Measurements from ENCODE around the gene GNLY. TPM values are rescaled to one million over a fixed set of nuclear protein-coding genes. Genes with fewer than 3 reads are reported as not detected.

Gene GNLY
- total RNA-seq, 1 donor: 181 TPM

DNA sequence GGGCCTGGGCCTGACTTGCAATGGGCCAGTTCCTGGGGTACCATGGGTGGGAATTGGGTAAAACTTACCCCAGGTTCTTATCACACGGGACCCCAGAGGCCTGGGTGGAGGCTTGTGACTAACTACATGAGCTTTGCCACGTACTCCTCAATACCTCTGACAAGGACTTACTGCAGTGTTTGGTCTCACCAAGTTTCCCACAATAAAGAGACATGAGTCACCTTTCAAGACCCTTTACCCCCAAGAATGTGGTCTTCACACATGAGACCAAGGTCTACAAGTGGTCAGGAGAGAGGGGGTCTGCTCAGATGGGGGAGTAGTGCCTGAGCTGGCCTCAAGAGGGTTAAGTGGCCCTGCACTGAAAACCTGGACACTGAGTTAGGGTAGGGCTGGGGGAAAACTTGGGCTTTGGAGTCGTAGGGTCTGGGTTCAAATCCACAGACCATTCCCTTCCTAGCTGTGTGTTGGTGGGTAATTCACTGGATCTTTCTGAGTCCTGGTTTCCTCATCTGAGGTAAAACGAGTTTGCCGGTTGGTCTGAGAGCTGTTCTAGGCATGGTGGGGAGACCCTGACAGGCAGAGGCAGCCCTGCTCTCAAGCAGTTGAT, 2.0 kb upstream of the GNLY start:
- H3K27me3 ChIP-seq (ENCODE audit: insufficient read depth, low read length): no peaks in the 10 kb centered on the region
- H3K9me3 ChIP-seq (ENCODE audit: low read depth, low read length): no peaks in the 10 kb centered on the region
- peaks cover 20% of the 10 kb centered on the region for H3K4me1 ChIP-seq (ENCODE audit: insufficient read depth, low read length)
- H3K4me3 ChIP-seq (ENCODE audit: low read length): no peak overlapping the region

DNA sequence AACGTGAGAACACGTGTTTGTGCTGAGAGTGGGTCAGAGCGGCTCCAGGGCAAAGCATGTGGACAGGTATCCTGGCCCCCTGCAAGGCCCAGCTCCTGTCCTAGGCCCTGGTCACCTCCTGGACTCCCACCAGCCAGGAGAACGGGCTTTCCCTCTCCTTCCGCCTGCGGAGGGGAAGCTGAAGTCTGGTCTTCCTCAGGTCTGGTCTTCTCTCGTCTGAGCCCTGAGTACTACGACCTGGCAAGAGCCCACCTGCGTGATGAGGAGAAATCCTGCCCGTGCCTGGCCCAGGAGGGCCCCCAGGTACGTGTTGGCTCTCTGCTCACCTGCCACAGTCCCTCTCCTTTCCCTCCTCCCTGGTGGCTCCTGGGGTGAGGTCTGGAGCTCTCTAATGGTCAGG, 963 bp downstream of the GNLY start:
- Histone ChIP-seq H3K4me3 (ENCODE audit: low read length) (peak overlapping the region; percentile 41), H3K9me3 (ENCODE audit: low read depth, low read length) (no peaks in the 10 kb centered on the region), H3K27me3 (ENCODE audit: insufficient read depth, low read length) (no peaks in the 10 kb centered on the region), H3K4me1 (ENCODE audit: insufficient read depth, low read length) (peaks cover 40% of the 10 kb centered on the region)

DNA sequence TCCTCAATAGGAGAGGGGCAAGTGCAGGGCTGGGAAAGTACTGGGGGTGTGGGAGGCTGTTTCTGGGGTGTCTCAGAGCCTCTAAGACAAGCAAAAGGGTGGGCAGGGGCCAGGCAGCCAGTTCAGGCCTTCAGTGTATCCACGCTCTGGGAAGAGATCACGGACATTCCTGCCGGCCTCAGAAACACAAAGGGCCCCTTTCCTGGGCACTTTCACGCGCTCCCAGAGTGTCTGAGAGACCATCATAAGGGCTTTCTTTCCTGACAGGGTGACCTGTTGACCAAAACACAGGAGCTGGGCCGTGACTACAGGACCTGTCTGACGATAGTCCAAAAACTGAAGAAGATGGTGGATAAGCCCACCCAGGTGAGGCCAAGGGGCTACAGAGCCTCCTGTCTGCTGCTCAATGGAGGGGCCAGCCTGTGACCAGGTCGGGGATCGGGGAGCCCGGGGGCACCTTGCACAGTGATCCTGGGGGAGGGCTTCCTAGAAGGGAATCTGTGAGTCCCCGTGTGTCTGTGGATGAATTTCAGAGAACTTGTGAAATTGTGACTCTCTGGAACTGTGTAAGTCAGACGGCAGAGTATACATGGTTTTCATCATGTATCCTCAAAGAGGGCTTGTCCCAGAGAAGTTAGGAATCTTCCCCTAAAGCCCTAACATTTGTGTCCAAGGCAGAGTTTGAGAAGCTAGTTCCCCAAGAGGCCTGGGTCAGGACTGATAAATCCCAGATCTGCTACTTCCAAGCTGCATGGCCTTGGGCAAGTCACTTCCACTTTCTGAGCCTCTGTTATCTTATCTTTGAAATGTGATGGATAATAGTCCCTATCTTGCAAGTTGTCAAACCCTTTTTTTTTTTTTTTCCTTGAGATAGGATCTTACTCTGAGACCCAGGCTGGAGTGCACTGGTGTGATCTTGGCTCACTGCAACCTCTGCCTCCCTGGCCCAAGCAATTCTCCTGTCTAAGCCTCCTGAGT, 1.8 kb downstream of the GNLY start:
- no peaks in the 10 kb centered on the region for H3K9me3 ChIP-seq (ENCODE audit: low read depth, low read length)
- H3K27me3 ChIP-seq (ENCODE audit: insufficient read depth, low read length): no peaks in the 10 kb centered on the region
- H3K4me1 ChIP-seq (ENCODE audit: insufficient read depth, low read length): peaks cover 40% of the 10 kb centered on the region
- peak overlapping the region; percentile 41 for H3K4me3 ChIP-seq (ENCODE audit: low read length)

DNA sequence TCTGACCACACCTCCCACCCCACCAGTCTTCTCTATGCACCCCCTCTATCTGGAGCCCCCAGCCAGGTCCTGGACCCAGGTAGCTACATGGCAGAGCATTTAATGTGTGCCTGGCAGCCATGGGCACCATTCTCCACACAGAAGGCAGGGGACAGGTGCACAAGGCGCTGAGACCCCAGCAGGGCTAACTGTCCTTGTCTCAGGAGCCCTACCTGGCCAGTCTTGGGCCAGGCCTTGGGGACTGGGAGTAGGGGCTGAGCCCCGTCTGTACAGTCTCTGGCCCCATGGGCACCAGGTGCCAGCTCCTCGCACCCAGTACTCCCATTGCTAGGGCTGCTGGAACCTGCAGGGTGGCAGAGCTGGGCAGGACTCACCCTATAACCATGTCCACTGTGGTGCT, 2.9 kb downstream of the GNLY start:
- no peaks in the 10 kb centered on the region for H3K27me3 ChIP-seq (ENCODE audit: insufficient read depth, low read length)
- no peaks in the 10 kb centered on the region for H3K9me3 ChIP-seq (ENCODE audit: low read depth, low read length)
- H3K4me1 ChIP-seq (ENCODE audit: insufficient read depth, low read length): peaks cover 51% of the 10 kb centered on the region
- peak overlapping the region; percentile 41 for H3K4me3 ChIP-seq (ENCODE audit: low read length)

DNA sequence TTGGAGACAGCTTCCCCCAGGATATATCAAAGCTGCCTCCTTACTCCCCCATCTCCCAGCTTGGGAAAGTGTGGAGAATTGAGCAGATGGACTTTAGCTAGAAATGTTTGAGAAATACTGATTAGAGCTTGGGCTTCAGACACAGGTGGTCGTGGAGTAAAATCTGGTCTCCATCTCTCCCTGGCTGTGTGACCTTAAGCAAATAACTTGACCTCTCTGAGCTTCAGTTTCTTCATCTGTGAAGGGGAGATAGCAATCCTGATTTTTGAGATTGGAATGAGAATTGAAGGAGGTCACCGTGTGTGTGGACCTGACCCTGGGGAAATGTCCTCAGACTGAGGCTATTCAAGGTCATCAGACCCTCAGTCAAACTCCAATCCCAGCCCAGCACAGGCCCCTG, 3.6 kb downstream of the GNLY start:
- no peaks in the 10 kb centered on the region for H3K9me3 ChIP-seq (ENCODE audit: low read depth, low read length)
- H3K27me3 ChIP-seq (ENCODE audit: insufficient read depth, low read length): no peaks in the 10 kb centered on the region
- peaks cover 57% of the 10 kb centered on the region for H3K4me1 ChIP-seq (ENCODE audit: insufficient read depth, low read length)
- H3K4me3 ChIP-seq (ENCODE audit: low read length): peak overlapping the region; percentile 41

DNA sequence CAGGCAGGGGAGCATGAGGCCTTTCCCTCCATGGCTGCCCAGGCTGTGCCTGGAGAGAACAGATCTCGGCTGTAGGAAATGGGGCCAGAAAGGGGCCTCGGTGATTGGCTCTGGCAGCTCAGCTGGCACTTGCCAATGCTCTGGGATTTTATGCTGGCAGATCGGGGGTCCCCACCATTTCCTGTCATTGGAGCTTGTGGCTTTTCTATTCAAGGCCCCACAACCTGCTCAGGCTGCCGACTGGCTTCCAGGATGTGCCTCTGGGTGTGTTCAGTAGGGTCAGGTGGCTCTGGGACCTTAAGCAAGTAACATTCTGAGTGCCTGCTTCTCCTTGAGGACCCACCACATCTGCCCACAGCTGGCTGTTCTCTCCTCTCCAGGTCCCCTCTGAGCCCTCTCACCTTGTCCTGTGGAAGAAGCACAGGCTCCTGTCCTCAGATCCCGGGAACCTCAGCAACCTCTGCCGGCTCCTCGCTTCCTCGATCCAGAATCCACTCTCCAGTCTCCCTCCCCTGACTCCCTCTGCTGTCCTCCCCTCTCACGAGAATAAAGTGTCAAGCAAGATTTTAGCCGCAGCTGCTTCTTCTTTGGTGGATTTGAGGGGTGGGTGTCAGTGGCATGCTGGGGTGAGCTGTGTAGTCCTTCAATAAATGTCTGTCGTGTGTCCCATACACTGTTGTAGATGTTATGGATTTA, 4.2 kb downstream of the GNLY start:
- H3K4me1 ChIP-seq (ENCODE audit: insufficient read depth, low read length): peaks cover 58% of the 10 kb centered on the region
- no peaks in the 10 kb centered on the region for H3K9me3 ChIP-seq (ENCODE audit: low read depth, low read length)
- peak overlapping the region; percentile 3 for H3K4me3 ChIP-seq (ENCODE audit: low read length)
- no peaks in the 10 kb centered on the region for H3K27me3 ChIP-seq (ENCODE audit: insufficient read depth, low read length)

DNA sequence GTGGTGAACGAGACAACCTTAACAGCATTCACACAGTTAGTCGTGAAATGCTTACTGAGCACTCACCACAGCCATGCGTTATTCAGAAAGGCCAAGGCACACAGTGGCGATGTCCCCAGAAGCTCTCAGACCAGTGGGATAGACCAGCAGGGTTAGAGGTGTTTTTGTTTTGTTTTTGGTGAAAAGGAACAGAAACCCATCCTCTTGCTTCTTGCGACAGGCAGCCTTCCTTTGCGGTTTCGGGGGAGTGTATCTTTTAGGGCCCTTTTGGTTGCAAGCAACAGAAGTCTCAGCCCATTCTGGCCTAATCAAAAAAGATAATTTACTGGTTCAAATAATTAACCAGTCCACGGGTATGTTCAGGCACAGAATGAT, 4.7 kb downstream of the GNLY start:
- Histone ChIP-seq H3K4me1 (ENCODE audit: insufficient read depth, low read length) (peaks cover 57% of the 10 kb centered on the region), H3K27me3 (ENCODE audit: insufficient read depth, low read length) (no peaks in the 10 kb centered on the region), H3K4me3 (ENCODE audit: low read length) (no peak overlapping the region), H3K9me3 (ENCODE audit: low read depth, low read length) (no peaks in the 10 kb centered on the region)

DNA sequence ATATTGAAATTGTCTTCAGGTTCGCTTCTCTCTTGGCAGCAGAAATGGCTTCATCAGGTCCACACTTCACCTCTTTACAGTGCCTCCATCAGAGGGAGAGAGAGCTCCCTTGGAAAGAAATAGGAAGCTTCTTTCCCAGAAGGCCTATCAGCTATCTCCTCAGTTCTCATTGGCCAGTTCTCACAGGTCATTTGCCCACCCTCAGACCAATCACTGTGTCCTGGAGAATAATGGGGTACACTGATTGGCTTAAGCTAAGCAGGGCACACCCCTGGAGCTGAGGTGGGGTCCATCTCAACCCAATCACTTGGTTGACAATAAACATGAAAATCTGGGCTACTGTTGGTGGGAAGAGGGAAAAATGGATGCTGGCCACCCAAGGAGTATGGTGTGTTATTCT, 5.2 kb downstream of the GNLY start:
- no peaks in the 10 kb centered on the region for H3K27me3 ChIP-seq (ENCODE audit: insufficient read depth, low read length)
- no peaks in the 10 kb centered on the region for H3K9me3 ChIP-seq (ENCODE audit: low read depth, low read length)
- peaks cover 60% of the 10 kb centered on the region for H3K4me1 ChIP-seq (ENCODE audit: insufficient read depth, low read length)
- no peak overlapping the region for H3K4me3 ChIP-seq (ENCODE audit: low read length)

DNA sequence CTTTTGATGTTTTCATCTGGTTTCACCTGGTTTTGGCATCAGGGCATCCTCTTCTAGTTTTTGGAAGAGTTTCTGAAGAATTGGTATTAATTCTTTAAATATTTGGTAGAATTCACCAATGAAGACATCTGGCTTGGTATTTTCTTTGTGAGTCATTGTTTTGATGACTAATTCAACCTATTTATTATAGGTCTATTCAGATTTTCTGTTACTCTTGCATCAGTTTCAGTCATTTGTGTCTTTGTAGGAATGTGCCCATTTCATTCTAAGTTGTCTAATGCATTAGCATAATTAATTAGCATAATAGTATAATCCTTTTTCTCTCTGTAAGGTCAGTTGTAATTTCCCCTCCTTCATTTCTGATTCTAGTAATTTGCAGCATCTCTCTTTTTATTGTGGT, 8.0 kb downstream of the GNLY start:
- no peaks in the 10 kb centered on the region for H3K9me3 ChIP-seq (ENCODE audit: low read depth, low read length)
- no peaks in the 10 kb centered on the region for H3K27me3 ChIP-seq (ENCODE audit: insufficient read depth, low read length)
- peaks cover 80% of the 10 kb centered on the region for H3K4me1 ChIP-seq (ENCODE audit: insufficient read depth, low read length)
- no peak overlapping the region for H3K4me3 ChIP-seq (ENCODE audit: low read length)

DNA sequence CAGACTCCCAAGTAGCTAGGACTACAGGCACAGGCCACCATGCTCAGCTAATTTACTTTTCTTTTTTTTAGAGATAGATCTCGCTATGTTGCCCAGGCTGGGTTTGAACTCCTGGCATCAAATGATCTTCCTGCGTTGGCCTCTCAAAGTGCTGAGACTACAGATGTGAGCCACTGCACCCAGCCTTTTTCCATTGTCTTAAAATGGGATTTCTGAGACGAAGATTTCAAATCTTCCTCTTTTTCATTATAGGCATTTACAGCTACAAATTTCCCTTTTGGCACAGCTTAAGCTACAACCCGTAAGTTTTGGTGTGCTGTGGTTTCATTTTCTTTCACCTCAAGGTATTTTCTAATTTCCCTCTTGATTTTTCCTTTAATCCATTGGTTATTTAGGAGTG, 8.6 kb downstream of the GNLY start:
- H3K4me3 ChIP-seq (ENCODE audit: low read length): no peak overlapping the region

DNA sequence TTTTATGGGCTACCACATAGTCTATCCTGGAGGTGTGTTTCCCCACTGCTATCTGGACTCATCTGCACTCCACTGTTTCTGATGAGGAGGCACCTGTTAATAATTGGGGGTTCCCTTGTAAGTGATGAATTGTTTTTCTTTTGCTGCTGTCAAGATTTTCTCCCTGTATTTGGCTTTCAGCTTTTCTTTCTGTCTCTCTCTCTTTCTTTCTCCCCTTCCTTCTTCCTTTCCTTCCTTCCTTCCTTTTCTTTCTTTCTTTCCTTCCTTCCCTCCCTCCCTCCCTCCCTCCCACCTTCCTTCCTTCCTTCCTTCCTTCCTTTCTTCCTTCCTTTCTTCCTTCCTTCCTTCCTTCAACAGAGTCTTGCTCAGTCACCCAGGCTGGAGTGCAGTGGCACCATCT, 9.2 kb downstream of the GNLY start:
- Histone ChIP-seq H3K4me1 (ENCODE audit: insufficient read depth, low read length) (peaks cover 80% of the 10 kb centered on the region), H3K27me3 (ENCODE audit: insufficient read depth, low read length) (no peaks in the 10 kb centered on the region), H3K4me3 (ENCODE audit: low read length) (no peak overlapping the region), H3K9me3 (ENCODE audit: low read depth, low read length) (no peaks in the 10 kb centered on the region)

More for the DNA sequence above, 8.6 kb downstream of the GNLY start:
- Histone ChIP-seq H3K27me3 (ENCODE audit: insufficient read depth, low read length) (no peaks in the 10 kb centered on the region), H3K9me3 (ENCODE audit: low read depth, low read length) (no peaks in the 10 kb centered on the region), H3K4me1 (ENCODE audit: insufficient read depth, low read length) (peaks cover 81% of the 10 kb centered on the region)

DNA sequence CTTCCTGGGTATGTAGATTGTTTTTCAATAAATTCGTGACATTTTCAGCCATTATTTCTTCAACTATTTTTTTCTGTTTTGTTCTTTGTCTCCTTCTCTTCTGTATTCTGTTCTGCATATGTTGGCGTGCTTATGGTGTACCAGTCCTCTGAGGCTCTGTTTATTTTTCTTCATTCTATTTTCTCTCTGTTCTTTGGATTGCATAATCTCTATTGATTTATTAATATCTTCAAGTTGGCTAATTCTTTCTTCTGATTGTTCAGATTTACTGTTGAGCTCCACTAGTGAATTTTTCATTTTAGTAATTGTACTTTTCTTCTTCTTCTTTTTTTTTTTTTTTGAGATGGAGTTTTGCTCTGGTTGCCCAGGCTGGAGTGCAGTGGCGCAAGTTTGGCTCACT, 9.9 kb downstream of the GNLY start:
- H3K4me1 ChIP-seq (ENCODE audit: insufficient read depth, low read length): peaks cover 82% of the 10 kb centered on the region

DNA sequence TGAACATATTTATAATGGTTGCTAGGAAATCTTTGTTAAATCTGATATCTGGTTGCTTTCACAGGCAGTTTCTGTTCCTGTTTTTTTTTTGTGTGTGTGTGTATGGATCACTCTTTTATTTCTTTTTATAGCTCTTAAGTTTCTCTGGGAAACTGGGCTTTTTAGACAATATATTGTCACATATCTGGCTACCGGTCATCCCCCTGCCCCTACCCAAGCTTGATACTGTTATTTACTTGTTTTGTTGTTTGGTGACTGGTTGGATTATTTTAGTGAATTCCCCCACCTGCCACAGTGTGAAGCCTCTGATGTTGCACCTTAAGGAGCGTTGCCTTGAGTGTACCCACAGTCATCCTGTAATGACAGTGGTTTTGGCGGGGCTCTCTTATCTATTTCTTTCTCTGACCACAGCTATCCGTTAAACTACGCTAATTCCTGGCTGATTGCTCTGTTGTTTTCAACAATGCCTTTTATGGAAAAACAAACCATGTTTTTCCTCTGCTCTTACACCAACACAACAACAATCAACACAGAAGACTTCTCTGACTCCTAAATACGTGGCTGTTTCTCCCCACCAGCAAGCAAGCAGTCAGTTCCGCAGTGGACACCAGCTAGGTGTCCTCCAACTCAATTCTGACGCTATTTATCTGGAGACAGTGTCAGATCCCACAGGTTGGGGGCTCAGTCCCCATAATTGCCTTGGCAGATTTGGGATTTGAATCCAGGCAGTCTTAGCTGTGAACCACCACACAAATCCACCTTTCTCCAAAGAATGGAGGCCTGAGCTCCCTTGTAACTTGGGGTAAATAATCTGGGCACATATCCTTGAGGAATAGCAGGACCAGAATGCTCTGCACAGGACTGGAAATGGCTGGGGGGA, 10.9 kb downstream of the GNLY start:
- H3K9me3 ChIP-seq (ENCODE audit: low read depth, low read length): no peaks in the 10 kb centered on the region
- no peaks in the 10 kb centered on the region for H3K27me3 ChIP-seq (ENCODE audit: insufficient read depth, low read length)
- peaks cover 88% of the 10 kb centered on the region for H3K4me1 ChIP-seq (ENCODE audit: insufficient read depth, low read length)
- H3K4me3 ChIP-seq (ENCODE audit: low read length): no peak overlapping the region

More for the DNA sequence above, 9.9 kb downstream of the GNLY start:
- H3K27me3 ChIP-seq (ENCODE audit: insufficient read depth, low read length): no peaks in the 10 kb centered on the region
- H3K9me3 ChIP-seq (ENCODE audit: low read depth, low read length): no peaks in the 10 kb centered on the region
- H3K4me3 ChIP-seq (ENCODE audit: low read length): no peak overlapping the region

DNA sequence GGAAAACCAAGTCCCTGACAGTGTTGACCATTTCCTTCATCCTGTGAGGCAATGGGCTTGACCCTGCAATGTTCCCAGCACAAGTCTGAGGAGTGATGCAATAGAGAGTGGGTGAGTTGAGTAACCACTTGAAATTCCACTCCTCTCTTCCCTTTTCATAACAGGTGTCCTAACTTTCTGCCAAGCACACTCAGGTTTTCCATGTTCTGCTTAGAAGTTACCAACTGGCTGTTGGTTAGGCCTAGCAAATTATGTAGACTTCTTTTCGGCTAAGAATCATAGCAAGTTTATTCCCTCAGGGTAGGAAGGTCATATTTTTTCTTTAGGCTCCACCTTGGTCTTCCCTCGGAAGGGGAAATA, 11.5 kb downstream of the GNLY start:
- no peaks in the 10 kb centered on the region for H3K27me3 ChIP-seq (ENCODE audit: insufficient read depth, low read length)
- peaks cover 94% of the 10 kb centered on the region for H3K4me1 ChIP-seq (ENCODE audit: insufficient read depth, low read length)
- no peak overlapping the region for H3K4me3 ChIP-seq (ENCODE audit: low read length)
- H3K9me3 ChIP-seq (ENCODE audit: low read depth, low read length): no peaks in the 10 kb centered on the region
